Upper lobe of left lung (tissue), 6 donors: ENCODE results near the gene DNAH1. TPM values are rescaled to one million over a fixed set of nuclear protein-coding genes. Genes with fewer than 3 reads are reported as not detected.

Experiments used
- ATAC-seq, 2 donors: fragments of 200-7000 bp; cut with Tn5 transposase; one replicate each; pipeline ENCODE4 v1.9.1; 2022; ENCODE audit warnings: mild to moderate bottlenecking in 2 of 2, moderate library complexity in 2 of 2; ENCODE audit not compliant: low FRiP score in 2 of 2
- DNase-seq, 2 donors: peaks; one replicate each; pipeline ENCODE4 v3.0.0-alpha.2; 2019 to 2020
- H3K27ac ChIP-seq, 4 donors: fragments of 200-600 bp; sonication (generic); one replicate each; pipeline ENCODE4 v1.5.1; 2016 to 2019
- H3K27me3 ChIP-seq, 4 donors: fragments of 200-600 bp; sonication (generic); one replicate each; pipeline ENCODE4 v1.5.1; 2017 to 2019
- H3K36me3 ChIP-seq, 4 donors: fragments of 200-600 bp; sonication (generic); one replicate each; pipeline ENCODE4 v1.5.1; 2016 to 2019
- H3K4me1 ChIP-seq, 4 donors: fragments of 200-600 bp; sonication (generic); one replicate each; pipeline ENCODE4 v1.5.1; 2018 to 2019
- H3K4me3 ChIP-seq, 4 donors: fragments of 200-600 bp; sonication (generic); one replicate each; pipeline ENCODE4 v1.5.1; 2017 to 2019; ENCODE audit warnings: mild to moderate bottlenecking in 2 of 4, moderate library complexity in 1 of 4
- H3K9me3 ChIP-seq, 4 donors: fragments of 200-600 bp; sonication (generic); one replicate each; pipeline ENCODE4 v1.5.1; 2018 to 2019
- EP300 ChIP-seq, 4 donors: sonication (generic); formaldehyde crosslinking; IDR thresholded peaks; one replicate each; pipeline ENCODE4 v1.5.1; 2017; ENCODE audit warnings: antibody characterized with exemption in 4 of 4, control low read depth in 2 of 4
- POLR2A ChIP-seq, 4 donors: fragments of 450-650 bp; IDR thresholded peaks; one replicate each; pipeline ENCODE4 v1.5.1; 2016 to 2017; ENCODE audit warnings: antibody characterized with exemption in 4 of 4, mild to moderate bottlenecking in 2 of 4
- POLR2AphosphoS5 ChIP-seq, 2 donors: sonication (generic); formaldehyde crosslinking; IDR thresholded peaks; one replicate each; pipeline ENCODE4 v1.5.1; 2017; ENCODE audit warnings: antibody characterized with exemption in 2 of 2
- WGBS, 2 donors: methylation state at CpG; one replicate each; pipeline ENCODE4 v1.1.5; 2017 to 2018; 5-methylcytosine and 5-hydroxymethylcytosine counted together
- total RNA-seq, 6 donors: library from RNA; depleted of rRNA in 4 of 6; stranded (reverse); fragments of >200 nt in 4 of 6; gene quantifications; one replicate each; pipeline versions ENCODE4 v1.1.0 to v1.2.1, GENCODE V29; 2016 to 2021
- TF ChIP-seq, protein P1 (sequence below), 6 experiments: fragments of 450-650 bp in 4 of 6; fragments of 200-600 bp in 2 of 6; sonication (generic) in 2 of 6; IDR thresholded peaks; one replicate each; pipeline ENCODE4 v1.5.1; 2016 to 2019; ENCODE audit warnings: antibody characterized with exemption in 6 of 6
- donor health status: DM: no; HTN: no; CAD: no; lungs with moderate emphysema.
- donor health status: DM: no; HTN: yes; CAD: no; lungs with severe emphysema.

Gene DNAH1
- total RNA-seq, 6 donors from 2014 or later, result 10.8 to 67.1 (median 22.4) TPM

DNA sequence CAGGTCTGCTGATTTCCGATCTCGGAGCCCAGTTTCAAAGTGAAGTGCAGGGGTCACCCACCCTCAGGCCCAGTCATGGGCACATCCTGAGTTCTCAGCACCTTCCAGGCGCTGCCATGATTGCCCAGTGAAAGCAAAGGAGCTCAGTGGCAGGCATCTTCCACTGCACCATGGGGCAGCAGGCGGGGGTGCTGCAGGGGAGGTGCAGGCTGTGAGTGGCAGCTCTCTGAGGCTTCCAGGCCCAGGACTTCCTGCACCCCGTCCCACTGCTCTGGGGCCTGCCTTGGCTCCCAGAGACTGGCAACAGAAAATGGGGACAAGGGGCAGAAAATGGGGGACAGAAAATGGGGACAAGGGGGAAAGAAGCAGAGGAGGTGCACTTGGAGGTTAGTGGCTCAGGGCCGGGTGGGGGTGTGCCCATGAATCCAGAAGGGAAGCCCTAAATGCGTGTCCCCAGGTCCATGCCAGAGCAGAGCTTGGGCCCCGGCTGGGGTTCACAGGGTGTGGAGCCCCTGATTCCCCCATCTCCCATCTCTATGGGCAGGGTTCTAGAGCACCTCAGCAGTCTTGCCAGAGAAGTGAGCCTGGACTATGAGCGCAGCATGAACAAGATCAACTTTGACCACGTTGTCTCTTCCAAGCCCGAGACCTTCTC is 28.0 kb downstream of the DNAH1 start:
- ATAC-seq, result no peak

DNA sequence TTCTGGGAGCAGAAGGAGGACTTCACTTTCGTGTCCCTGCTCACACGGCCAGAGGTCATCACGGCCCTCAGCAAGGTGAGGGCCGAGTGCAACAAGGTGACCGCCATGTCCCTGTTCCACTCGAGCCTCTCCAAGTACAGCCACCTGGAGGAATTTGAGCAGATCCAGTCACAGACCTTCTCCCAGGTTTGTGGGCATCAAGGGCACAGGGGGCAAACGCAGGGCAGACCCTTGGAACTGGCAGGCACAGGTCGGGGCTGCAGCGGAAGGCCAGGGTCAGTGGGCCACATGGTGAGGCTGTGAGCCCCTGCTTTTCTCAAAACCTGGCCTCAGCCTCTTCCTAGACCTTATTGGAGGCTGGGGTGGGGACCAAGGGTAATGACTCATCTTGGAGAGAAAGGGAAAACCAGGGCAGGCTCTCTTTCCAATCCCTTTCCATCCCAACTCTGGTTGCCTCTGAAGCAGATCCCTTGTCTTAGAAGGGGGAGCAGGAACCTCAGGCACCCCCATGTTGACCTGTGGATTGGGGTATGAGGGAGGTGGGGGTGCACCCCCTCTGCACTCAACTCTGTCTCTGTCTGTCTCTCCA is 29.5 kb downstream of the DNAH1 start:
- peak in 1 of 2 donors; percentile 62 for DNase-seq
- no peak overlapping the region for H3K27ac ChIP-seq
- no peaks in the 10 kb centered on the region for H3K27me3 ChIP-seq
- no peaks in the 10 kb centered on the region for H3K4me1 ChIP-seq
- H3K36me3 ChIP-seq, result peaks cover 0 to 44% (median 29%) of the 10 kb centered on the region in 4 donors
- TF ChIP-seq EP300 (IDR thresholded peaks at IDR 0.05), result no peak
- TF ChIP-seq POLR2AphosphoS5 (IDR thresholded peaks at IDR 0.05), result no peak
- TF ChIP-seq POLR2A (IDR thresholded peaks at IDR 0.05), result no peak
- TF ChIP-seq, protein P1, sequence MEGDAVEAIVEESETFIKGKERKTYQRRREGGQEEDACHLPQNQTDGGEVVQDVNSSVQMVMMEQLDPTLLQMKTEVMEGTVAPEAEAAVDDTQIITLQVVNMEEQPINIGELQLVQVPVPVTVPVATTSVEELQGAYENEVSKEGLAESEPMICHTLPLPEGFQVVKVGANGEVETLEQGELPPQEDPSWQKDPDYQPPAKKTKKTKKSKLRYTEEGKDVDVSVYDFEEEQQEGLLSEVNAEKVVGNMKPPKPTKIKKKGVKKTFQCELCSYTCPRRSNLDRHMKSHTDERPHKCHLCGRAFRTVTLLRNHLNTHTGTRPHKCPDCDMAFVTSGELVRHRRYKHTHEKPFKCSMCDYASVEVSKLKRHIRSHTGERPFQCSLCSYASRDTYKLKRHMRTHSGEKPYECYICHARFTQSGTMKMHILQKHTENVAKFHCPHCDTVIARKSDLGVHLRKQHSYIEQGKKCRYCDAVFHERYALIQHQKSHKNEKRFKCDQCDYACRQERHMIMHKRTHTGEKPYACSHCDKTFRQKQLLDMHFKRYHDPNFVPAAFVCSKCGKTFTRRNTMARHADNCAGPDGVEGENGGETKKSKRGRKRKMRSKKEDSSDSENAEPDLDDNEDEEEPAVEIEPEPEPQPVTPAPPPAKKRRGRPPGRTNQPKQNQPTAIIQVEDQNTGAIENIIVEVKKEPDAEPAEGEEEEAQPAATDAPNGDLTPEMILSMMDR (IDR thresholded peaks at IDR 0.05), result no peak
- ATAC-seq, result no peak
- no peaks in the 10 kb centered on the region for H3K9me3 ChIP-seq
- no peak overlapping the region for H3K4me3 ChIP-seq
- 89 to 94% methylated on average over 6 to 9 of the region's 9 CpGs for WGBS, 2 donors

More for the DNA sequence above, 28.0 kb downstream of the DNAH1 start:
- Histone ChIP-seq H3K9me3 (no peaks in the 10 kb centered on the region), H3K4me3 (no peak overlapping the region), H3K27me3 (no peaks in the 10 kb centered on the region), H3K36me3 (peaks cover 0 to 29% (median 18%) of the 10 kb centered on the region in 4 donors), H3K4me1 (no peaks in the 10 kb centered on the region), H3K27ac (no peak overlapping the region)
- WGBS, 2 donors, result 93 to 95% methylated on average over 10 to 11 of the region's 11 CpGs
- no peak for TF ChIP-seq POLR2AphosphoS5 (IDR thresholded peaks at IDR 0.05)
- TF ChIP-seq, protein P1 (IDR thresholded peaks at IDR 0.05), result no peak
- no peak for TF ChIP-seq EP300 (IDR thresholded peaks at IDR 0.05)
- peak in 1 of 2 donors; percentile 43 for DNase-seq

DNA sequence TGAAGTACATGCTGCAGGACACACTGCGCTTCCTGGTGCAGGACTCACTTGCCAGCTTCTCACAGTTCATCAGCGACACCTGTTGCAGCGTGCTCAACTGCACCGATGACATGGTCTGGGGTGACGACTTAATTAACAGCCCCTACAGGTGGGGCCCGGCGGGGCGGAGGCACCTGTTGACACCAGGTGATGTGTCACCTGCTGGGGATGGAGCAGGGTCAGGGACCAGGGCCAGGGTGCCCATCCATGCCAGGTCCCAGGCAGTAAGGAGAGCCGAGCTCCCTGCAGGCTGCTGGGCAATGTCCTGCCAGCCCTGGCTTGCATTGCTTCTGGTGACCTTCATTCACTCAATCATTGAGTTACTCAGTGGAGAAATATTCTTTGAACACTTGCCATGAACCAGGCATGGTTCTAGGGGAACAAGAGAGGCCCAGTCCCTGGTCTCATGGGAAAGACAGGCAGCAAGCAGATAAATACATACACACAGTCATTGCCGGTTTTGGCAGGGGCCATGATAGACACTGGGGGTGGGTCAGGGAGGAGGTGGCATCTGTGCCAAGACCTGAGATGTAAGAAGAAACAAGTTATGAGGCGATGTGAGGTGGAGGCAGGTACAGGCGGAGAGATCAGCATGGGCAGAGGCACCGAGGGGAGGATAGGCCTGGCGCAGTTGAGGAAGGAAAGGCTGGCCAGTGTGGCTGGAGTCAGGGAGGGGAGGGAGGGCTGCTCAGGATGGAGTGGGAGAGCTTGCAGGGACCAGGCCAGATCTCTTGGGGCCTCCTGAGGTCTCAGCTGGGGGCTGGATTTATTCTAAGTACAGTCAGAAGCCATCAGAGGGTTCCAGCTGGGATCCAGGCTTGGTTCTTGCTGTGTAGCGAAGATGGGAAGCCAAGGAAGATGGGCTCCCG is 30.8 kb downstream of the DNAH1 start:
- no peak for ATAC-seq
- H3K9me3 ChIP-seq, result no peaks in the 10 kb centered on the region
- no peaks in the 10 kb centered on the region for H3K4me1 ChIP-seq
- peaks cover 0 to 55% (median 35%) of the 10 kb centered on the region in 4 donors for H3K36me3 ChIP-seq
- H3K4me3 ChIP-seq, result no peak overlapping the region
- no peaks in the 10 kb centered on the region for H3K27me3 ChIP-seq
- 95% methylated on average over 15 to 16 of the region's 16 CpGs for WGBS, 2 donors
- no peak overlapping the region for H3K27ac ChIP-seq
- TF ChIP-seq POLR2A (IDR thresholded peaks at IDR 0.05), result no peak
- TF ChIP-seq, protein P1 (IDR thresholded peaks at IDR 0.05), result no peak
- TF ChIP-seq EP300 (IDR thresholded peaks at IDR 0.05), result no peak
- no peak for TF ChIP-seq POLR2AphosphoS5 (IDR thresholded peaks at IDR 0.05)
- DNase-seq, result peak in 1 of 2 donors; percentile 64

DNA sequence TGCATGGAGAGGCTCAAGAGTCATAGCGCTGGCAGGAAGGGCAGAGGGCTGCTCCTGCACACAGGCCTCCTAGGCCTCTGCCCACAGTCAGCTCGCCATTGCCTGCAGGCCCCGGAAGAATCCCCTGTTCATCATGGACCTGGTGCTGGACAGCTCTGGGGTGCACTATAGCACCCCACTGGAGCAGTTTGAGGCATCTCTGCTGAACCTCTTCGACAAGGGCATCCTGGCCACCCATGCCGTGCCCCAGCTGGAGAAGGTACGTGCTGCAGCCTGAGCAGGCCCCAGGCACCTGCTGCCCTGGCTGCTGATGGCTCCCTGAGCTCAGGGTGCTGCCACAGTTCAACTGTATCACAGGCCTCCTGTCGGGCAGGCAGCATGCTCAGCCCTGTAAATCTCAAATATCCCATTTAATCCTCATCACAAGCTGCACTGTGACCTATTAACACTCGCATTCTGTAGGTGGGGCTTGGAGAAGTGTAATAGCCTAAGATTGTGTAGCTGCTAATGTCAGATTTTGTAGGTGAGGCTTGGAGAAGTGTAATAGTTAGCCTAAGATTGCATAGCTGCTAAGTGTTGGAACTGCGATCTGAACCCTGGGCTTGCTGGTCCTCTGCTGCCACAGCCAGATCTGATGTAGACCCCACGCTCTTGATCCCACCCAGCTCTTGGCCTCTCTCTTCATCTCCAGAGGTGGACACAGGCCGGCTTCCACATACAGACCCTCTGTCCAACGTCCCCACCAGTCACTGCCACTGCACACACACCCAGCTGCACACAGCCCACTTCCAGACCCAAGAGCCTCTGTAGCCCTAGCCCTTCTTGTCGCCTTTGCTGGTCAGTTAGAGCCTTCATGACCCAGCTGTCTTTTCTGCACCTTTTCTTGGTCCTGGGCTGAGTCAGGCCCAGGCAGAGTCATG is 31.9 kb downstream of the DNAH1 start:
- Histone ChIP-seq H3K9me3 (no peaks in the 10 kb centered on the region), H3K4me1 (no peaks in the 10 kb centered on the region), H3K4me3 (no peak overlapping the region), H3K36me3 (peaks cover 0 to 62% (median 42%) of the 10 kb centered on the region in 4 donors), H3K27ac (no peak overlapping the region), H3K27me3 (no peaks in the 10 kb centered on the region)
- DNase-seq (peak in 1 of 2 donors; percentile 45), ATAC-seq (no peak)
- 77 to 86% methylated on average over 4 to 11 of the region's 13 CpGs for WGBS, 2 donors
- TF ChIP-seq, protein P1 (IDR thresholded peaks at IDR 0.05), result no peak
- TF ChIP-seq EP300 (IDR thresholded peaks at IDR 0.05) (no peak), POLR2A (IDR thresholded peaks at IDR 0.05) (no peak), POLR2AphosphoS5 (IDR thresholded peaks at IDR 0.05) (no peak)
